OCI-LY7 (cell line): ENCODE measurements around the gene FEZ2.

Experiments
- CTCF ChIP-seq: fragments of 200-600 bp; sonication (generic); conservative IDR thresholded peaks from 2 replicates; pipeline ENCODE4 v1.5.1; 2014; ENCODE audit warnings: mild to moderate bottlenecking, antibody characterized with exemption, low read length, moderate library complexity, mixed read lengths
- EZH2phosphoT487 ChIP-seq: fragments of 200-600 bp; sonication (generic); IDR thresholded peaks from 2 replicates; pipeline ENCODE4 v1.6.1; 2018; ENCODE audit warnings: low read depth, borderline replicate concordance, mild to moderate bottlenecking, mixed run types, antibody characterized with exemption, low read length, moderate library complexity, mixed read lengths

- no peak for TF ChIP-seq CTCF
- no peak for TF ChIP-seq EZH2phosphoT487
Observed at GRCh38 chr2:36538335-36538734, 59.6 kb downstream of the FEZ2 start.
